ENCODE results near the gene ATOSB. TPM values are rescaled to one million over a fixed set of nuclear protein-coding genes. Genes with fewer than 3 reads are reported as not detected.
A peak's percentile ranks its signal among the peaks of the same experiment; 100 is the strongest.

The ATOSB gene
- total and polyA plus RNA-seq, 3 experiments from 2014 or later = 4.4 to 6.4 (median 6.3) TPM

GRCh38 chr9:35076848-35077247 is 38.8 kb downstream of the ATOSB start:
- Mint-ChIP-seq H3K9me3 (no peaks in the 10 kb centered on the region), H3K36me3 (peaks cover 0 to 25% (median 4%) of the 10 kb centered on the region in 3 donors), H3K4me1 (peaks cover 24 to 41% (median 32%) of the 10 kb centered on the region in 3 donors), H3K4me3 (peak overlapping the region in 1 of 7 donors; percentile 93), H3K27me3 (no peaks in the 10 kb centered on the region), H3K27ac (no peak overlapping the region)
- CTCF ChIA-PET = interaction anchor here (1.0 to 2.9 kb wide), 2 partner anchors 20 to 26 kb away, joined by 3 to 8 read pairs; partner anchors contain the start of genes PIGO and STOML2
- Histone ChIP-seq H3K4me1 (ENCODE audit: insufficient read depth, low read length) (peaks cover 15% of the 10 kb centered on the region), H3K4me3 (ENCODE audit: low read length) (no peak overlapping the region), H3K27ac (ENCODE audit: low read depth, low read length) (no peak overlapping the region), H3K27me3 (ENCODE audit: insufficient read depth, low read length, poor library complexity, severe bottlenecking) (no peaks in the 10 kb centered on the region), H3K36me3 (ENCODE audit: insufficient read depth, low read length) (peaks cover 4% of the 10 kb centered on the region), H3K9me3 (ENCODE audit: low read length) (no peaks in the 10 kb centered on the region)
- no peak for DNase-seq
- POLR2A ChIA-PET = no interaction called here

GRCh38 chr9:35075358-35075757 is 40.3 kb downstream of the ATOSB start:
- no peaks in the 10 kb centered on the region for H3K27me3 Mint-ChIP-seq
- CTCF ChIA-PET = interaction anchor here (2.9 kb wide), 1 partner anchor 21 kb away, joined by 8 read pairs; the partner anchor contains the start of gene PIGO
- H3K36me3 ChIP-seq (ENCODE audit: insufficient read depth, low read length) = peaks cover 4% of the 10 kb centered on the region
- H3K36me3 Mint-ChIP-seq = peaks cover 0 to 35% (median 4%) of the 10 kb centered on the region in 3 donors
- H3K4me3 Mint-ChIP-seq = no peak overlapping the region
- no peaks in the 10 kb centered on the region for H3K27me3 ChIP-seq (ENCODE audit: insufficient read depth, low read length, poor library complexity, severe bottlenecking)
- H3K4me1 ChIP-seq (ENCODE audit: insufficient read depth, low read length) = peaks cover 21% of the 10 kb centered on the region
- no peak for DNase-seq
- H3K9me3 ChIP-seq (ENCODE audit: low read length) = no peaks in the 10 kb centered on the region
- H3K4me1 Mint-ChIP-seq = peaks cover 33 to 53% (median 46%) of the 10 kb centered on the region in 3 donors
- H3K4me3 ChIP-seq (ENCODE audit: low read length) = no peak overlapping the region
- H3K9me3 Mint-ChIP-seq = no peaks in the 10 kb centered on the region
- peak overlapping the region in 1 of 8 donors; percentile 59 for H3K27ac Mint-ChIP-seq
- POLR2A ChIA-PET = no interaction called here
- no peak overlapping the region for H3K27ac ChIP-seq (ENCODE audit: low read depth, low read length)

- Histone ChIP-seq H3K4me1 (ENCODE audit: insufficient read depth, low read length) (peaks cover 26% of the 10 kb centered on the region), H3K27ac (ENCODE audit: low read depth, low read length) (no peak overlapping the region), H3K9me3 (ENCODE audit: low read length) (no peaks in the 10 kb centered on the region), H3K36me3 (ENCODE audit: insufficient read depth, low read length) (peaks cover 4% of the 10 kb centered on the region), H3K4me3 (ENCODE audit: low read length) (no peak overlapping the region), H3K27me3 (ENCODE audit: insufficient read depth, low read length, poor library complexity, severe bottlenecking) (no peaks in the 10 kb centered on the region)
- ChIA-PET CTCF (no interaction called here), POLR2A (no interaction called here)
- peak overlapping the region in 2 of 7 donors; percentile 44 to 81 for H3K4me3 Mint-ChIP-seq
- H3K4me1 Mint-ChIP-seq = peaks cover 34 to 53% (median 46%) of the 10 kb centered on the region in 3 donors
- H3K27ac Mint-ChIP-seq = peak overlapping the region in 1 of 8 donors; percentile 59
- H3K27me3 Mint-ChIP-seq = no peaks in the 10 kb centered on the region
- no peaks in the 10 kb centered on the region for H3K9me3 Mint-ChIP-seq
- H3K36me3 Mint-ChIP-seq = peaks cover 0 to 39% (median 5%) of the 10 kb centered on the region in 3 donors
- no peak for DNase-seq
Measured at GRCh38 chr9:35074791-35075190, 40.9 kb downstream of the ATOSB start.

GRCh38 chr9:35074141-35074540 is 41.5 kb downstream of the ATOSB start:
- peaks cover 40 to 55% (median 51%) of the 10 kb centered on the region in 3 donors for H3K4me1 Mint-ChIP-seq
- H3K27me3 ChIP-seq (ENCODE audit: insufficient read depth, low read length, poor library complexity, severe bottlenecking) = no peaks in the 10 kb centered on the region
- peaks cover 0 to 39% (median 5%) of the 10 kb centered on the region in 3 donors for H3K36me3 Mint-ChIP-seq
- H3K9me3 Mint-ChIP-seq = no peaks in the 10 kb centered on the region
- no peaks in the 10 kb centered on the region for H3K27me3 Mint-ChIP-seq
- H3K4me3 Mint-ChIP-seq = peak overlapping the region in 1 of 7 donors; percentile 44
- peak overlapping the region in 3 of 8 donors; percentile 23 to 59 (median 24) for H3K27ac Mint-ChIP-seq
- ChIA-PET POLR2A (no interaction called here), CTCF (no interaction called here)
- H3K4me3 ChIP-seq (ENCODE audit: low read length) = no peak overlapping the region
- DNase-seq = no peak
- H3K27ac ChIP-seq (ENCODE audit: low read depth, low read length) = no peak overlapping the region
- H3K36me3 ChIP-seq (ENCODE audit: insufficient read depth, low read length) = peaks cover 4% of the 10 kb centered on the region
- no peaks in the 10 kb centered on the region for H3K9me3 ChIP-seq (ENCODE audit: low read length)
- peaks cover 31% of the 10 kb centered on the region for H3K4me1 ChIP-seq (ENCODE audit: insufficient read depth, low read length)

GRCh38 chr9:35073279-35073612 is 42.4 kb downstream of the ATOSB start:
- POLR2A ChIA-PET = no interaction called here
- Histone ChIP-seq H3K9me3 (ENCODE audit: low read length) (no peaks in the 10 kb centered on the region), H3K27me3 (ENCODE audit: insufficient read depth, low read length, poor library complexity, severe bottlenecking) (no peaks in the 10 kb centered on the region), H3K4me3 (ENCODE audit: low read length) (peak overlapping the region; percentile 50), H3K36me3 (ENCODE audit: insufficient read depth, low read length) (peaks cover 9% of the 10 kb centered on the region), H3K27ac (ENCODE audit: low read depth, low read length) (peak overlapping the region; percentile 93), H3K4me1 (ENCODE audit: insufficient read depth, low read length) (peaks cover 31% of the 10 kb centered on the region)
- Mint-ChIP-seq H3K36me3 (peaks cover 0 to 48% (median 5%) of the 10 kb centered on the region in 3 donors), H3K4me3 (peak overlapping the region; percentile 85 to 95 (median 90)), H3K27ac (peak overlapping the region; percentile 85 to 99 (median 96)), H3K27me3 (no peaks in the 10 kb centered on the region), H3K4me1 (peaks cover 40 to 55% (median 51%) of the 10 kb centered on the region in 3 donors), H3K9me3 (no peaks in the 10 kb centered on the region)
- DNase-seq = no peak
- CTCF ChIA-PET = interaction anchor here (2.7 kb wide), 1 partner anchor 24 kb away, joined by 16 read pairs; the partner anchor contains the start of gene PIGO

GRCh38 chr9:35072461-35073278 is 43.0 kb downstream of the ATOSB start, which contains the start of gene VCP:
VCP (minus strand) TSS chr9:35072625; CDS start chr9:35072353, 272 bp downstream.
- ChIA-PET POLR2A (interaction anchor here (0.6 to 1.8 kb wide), 12 partner anchors 8 to 676 kb away, joined by 3 to 11 read pairs (median 6); partner anchors contain the start of genes ATOSB, CREB3, DNAJB5 and PIGO), CTCF (interaction anchor here (0.7 to 2.7 kb wide), 7 partner anchors 8 to 44 kb away, joined by 4 to 16 read pairs (median 8); partner anchors contain the start of genes ATOSB, FANCG and PIGO)
- Mint-ChIP-seq H3K36me3 (peaks cover 0 to 54% (median 9%) of the 10 kb centered on the region in 3 donors), H3K27me3 (no peaks in the 10 kb centered on the region), H3K4me3 (peak within 1 kb of the TSS; percentile 85 to 95 (median 90)), H3K9me3 (no peaks in the 10 kb centered on the region), H3K4me1 (peaks cover 43 to 55% (median 51%) of the 10 kb centered on the region in 3 donors), H3K27ac (peak within 1 kb of the TSS; percentile 85 to 99 (median 96))
- DNase-seq = peak; percentile 95 to 99 (median 98)
- Histone ChIP-seq H3K36me3 (ENCODE audit: insufficient read depth, low read length) (peaks cover 14% of the 10 kb centered on the region), H3K4me3 (ENCODE audit: low read length) (peak within 1 kb of the TSS; percentile 82), H3K27ac (ENCODE audit: low read depth, low read length) (peak within 1 kb of the TSS; percentile 93), H3K9me3 (ENCODE audit: low read length) (no peaks in the 10 kb centered on the region), H3K27me3 (ENCODE audit: insufficient read depth, low read length, poor library complexity, severe bottlenecking) (no peaks in the 10 kb centered on the region), H3K4me1 (ENCODE audit: insufficient read depth, low read length) (peaks cover 37% of the 10 kb centered on the region)

GRCh38 chr9:35071814-35072460 is 43.7 kb downstream of the ATOSB start:
- ChIA-PET CTCF (interaction anchor here (0.7 to 2.7 kb wide), 12 partner anchors 8 to 172 kb away, joined by 3 to 16 read pairs (median 5); partner anchors contain the start of genes ATOSB, FANCG and PIGO), POLR2A (interaction anchor here (0.6 to 2.1 kb wide), 15 partner anchors 8 to 677 kb away, joined by 3 to 31 read pairs (median 6); partner anchors contain the start of genes ATOSB, CREB3, DNAJB5 and FANCG)
- peak overlapping the region; percentile 93 for H3K27ac ChIP-seq (ENCODE audit: low read depth, low read length)
- DNase-seq = peak; percentile 67 to 82 (median 76)
- peaks cover 21% of the 10 kb centered on the region for H3K36me3 ChIP-seq (ENCODE audit: insufficient read depth, low read length)
- peaks cover 4 to 61% (median 15%) of the 10 kb centered on the region in 3 donors for H3K36me3 Mint-ChIP-seq
- peak overlapping the region; percentile 85 to 95 (median 90) for H3K4me3 Mint-ChIP-seq
- peaks cover 39% of the 10 kb centered on the region for H3K4me1 ChIP-seq (ENCODE audit: insufficient read depth, low read length)
- H3K4me3 ChIP-seq (ENCODE audit: low read length) = peak overlapping the region; percentile 82
- no peaks in the 10 kb centered on the region for H3K27me3 Mint-ChIP-seq
- peaks cover 50 to 58% (median 57%) of the 10 kb centered on the region in 3 donors for H3K4me1 Mint-ChIP-seq
- no peaks in the 10 kb centered on the region for H3K9me3 ChIP-seq (ENCODE audit: low read length)
- H3K9me3 Mint-ChIP-seq = no peaks in the 10 kb centered on the region
- no peaks in the 10 kb centered on the region for H3K27me3 ChIP-seq (ENCODE audit: insufficient read depth, low read length, poor library complexity, severe bottlenecking)
- peak overlapping the region; percentile 85 to 99 (median 96) for H3K27ac Mint-ChIP-seq
